H1 (cell line): Measurements from ENCODE around the gene SLX9. TPM values are rescaled to one million over a fixed set of nuclear protein-coding genes. Genes with fewer than 3 reads are reported as not detected.

Source experiments
- BACH1 ChIP-seq: IDR thresholded peaks from 2 replicates; pipeline ENCODE4 v1.6.1; 2012; ENCODE audit warnings: low read length, improper control_type of control experiment
- CBX5 ChIP-seq: fragments of 300-800, 300-1000 bp; sonication (generic); IDR thresholded peaks from 2 replicates; pipeline ENCODE4 v1.7.1; 2016; ENCODE audit warnings: antibody characterized with exemption, low read length, low read depth
- HDAC2 ChIP-seq, 2 experiments: fragments of 300-600 bp in 1 of 2; sonication (generic) in 1 of 2; IDR thresholded peaks; 2 replicates each; pipeline ENCODE4 v1.6.1; 2011 to 2012; ENCODE audit warnings: low read depth in 2 of 2, low read length in 2 of 2, mild to moderate bottlenecking in 2 of 2, moderate library complexity in 2 of 2, borderline replicate concordance in 1 of 2, inconsistent platforms in 1 of 2
- polyA plus RNA-seq, 7 experiments: library from polyadenylated mRNA; depleted of rRNA in 3 of 7; stranded (reverse) in 5 of 7; unstranded in 2 of 7; fragments of >200 nt in 5 of 7; fragments of 200-250 nt in 2 of 7; gene quantifications; 1 replicate in 5 of 7; 2 replicates in 1 of 7; 4 replicates in 1 of 7; pipeline versions ENCODE4 v1.2.1 to v1.2.3, GENCODE V29; 2011 to 2013; ENCODE audit warnings: missing spikeins in 2 of 7, mixed read lengths in 2 of 7
- total RNA-seq: library from RNA; stranded (reverse); fragmentation: NEBNext Ultra II Directional; extraction: Animal tissue kit (Norgen Biotek cat#: 25700); gene quantifications from 2 replicates; pipeline ENCODE4 v1.2.1, GENCODE V29; 2021
- TF ChIP-seq, protein P1 (sequence below): IDR thresholded peaks from 2 replicates; pipeline ENCODE4 v1.6.1; 2012; ENCODE audit warnings: inconsistent platforms
- TF ChIP-seq, protein P2 (sequence below), 3 experiments: IDR thresholded peaks; 1 replicate in 2 of 3; 2 replicates in 1 of 3; pipeline versions ENCODE4 v1.5.1 to v1.6.1; 2011; ENCODE audit warnings: low read length in 3 of 3, mild to moderate bottlenecking in 3 of 3, inconsistent platforms in 2 of 3, low read depth in 1 of 3, moderate library complexity in 1 of 3; ENCODE audit not compliant: insufficient read depth in 1 of 3; ENCODE audit errors: control extremely low read depth in 1 of 3

The SLX9 gene
- total and polyA plus RNA-seq, 2 of the 8 experiments (the other 6 are each of a cell fraction or from before 2014, with no cell fraction given): 17.7 to 57.3 TPM

DNA sequence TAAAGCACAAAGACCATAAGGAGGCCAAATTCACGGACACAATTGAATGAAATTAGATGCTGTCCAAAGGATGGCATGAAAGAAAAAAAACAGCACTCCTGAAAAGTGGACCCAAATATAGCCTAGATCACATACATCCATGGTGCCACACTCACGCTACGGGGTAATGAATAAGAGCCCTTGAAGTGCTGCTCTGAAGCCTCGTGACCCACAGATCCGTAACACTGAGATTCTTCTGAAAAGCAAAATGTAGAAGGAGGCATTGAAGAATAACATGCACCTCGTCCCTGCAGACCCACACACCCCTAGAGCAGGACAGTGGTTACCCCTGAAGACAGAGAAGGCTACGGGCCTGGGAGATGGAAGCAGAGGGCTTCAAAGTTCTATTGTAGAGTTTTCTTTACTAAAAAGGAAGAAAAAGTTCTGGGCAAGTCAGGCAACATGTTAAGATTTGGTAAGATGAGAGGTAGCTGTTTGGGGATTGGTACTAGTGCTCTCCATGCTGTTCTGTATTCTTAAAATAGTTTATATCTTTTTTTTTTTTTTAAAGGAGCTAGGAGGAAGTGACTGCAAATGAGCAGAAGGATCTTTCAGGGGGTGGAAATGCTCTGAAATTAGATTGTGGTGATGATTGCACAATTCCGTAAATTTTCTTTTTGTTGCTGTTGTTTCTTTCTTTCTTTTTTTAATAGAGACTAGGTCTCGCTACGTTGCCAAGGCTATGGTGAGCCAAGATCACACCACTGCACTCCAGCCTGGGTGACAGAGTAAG lies 15.0 kb upstream of the SLX9 start (continued):
- TF ChIP-seq HDAC2 (IDR thresholded peaks at IDR 0.05; ENCODE audit: borderline replicate concordance in 1 of 2, low read depth in 2 of 2, low read length in 2 of 2) (no peak), BACH1 (no peak), CBX5 (no peak)
- TF ChIP-seq, protein P1, sequence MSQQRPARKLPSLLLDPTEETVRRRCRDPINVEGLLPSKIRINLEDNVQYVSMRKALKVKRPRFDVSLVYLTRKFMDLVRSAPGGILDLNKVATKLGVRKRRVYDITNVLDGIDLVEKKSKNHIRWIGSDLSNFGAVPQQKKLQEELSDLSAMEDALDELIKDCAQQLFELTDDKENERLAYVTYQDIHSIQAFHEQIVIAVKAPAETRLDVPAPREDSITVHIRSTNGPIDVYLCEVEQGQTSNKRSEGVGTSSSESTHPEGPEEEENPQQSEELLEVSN: no peak
- TF ChIP-seq, protein P2, sequence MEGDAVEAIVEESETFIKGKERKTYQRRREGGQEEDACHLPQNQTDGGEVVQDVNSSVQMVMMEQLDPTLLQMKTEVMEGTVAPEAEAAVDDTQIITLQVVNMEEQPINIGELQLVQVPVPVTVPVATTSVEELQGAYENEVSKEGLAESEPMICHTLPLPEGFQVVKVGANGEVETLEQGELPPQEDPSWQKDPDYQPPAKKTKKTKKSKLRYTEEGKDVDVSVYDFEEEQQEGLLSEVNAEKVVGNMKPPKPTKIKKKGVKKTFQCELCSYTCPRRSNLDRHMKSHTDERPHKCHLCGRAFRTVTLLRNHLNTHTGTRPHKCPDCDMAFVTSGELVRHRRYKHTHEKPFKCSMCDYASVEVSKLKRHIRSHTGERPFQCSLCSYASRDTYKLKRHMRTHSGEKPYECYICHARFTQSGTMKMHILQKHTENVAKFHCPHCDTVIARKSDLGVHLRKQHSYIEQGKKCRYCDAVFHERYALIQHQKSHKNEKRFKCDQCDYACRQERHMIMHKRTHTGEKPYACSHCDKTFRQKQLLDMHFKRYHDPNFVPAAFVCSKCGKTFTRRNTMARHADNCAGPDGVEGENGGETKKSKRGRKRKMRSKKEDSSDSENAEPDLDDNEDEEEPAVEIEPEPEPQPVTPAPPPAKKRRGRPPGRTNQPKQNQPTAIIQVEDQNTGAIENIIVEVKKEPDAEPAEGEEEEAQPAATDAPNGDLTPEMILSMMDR (IDR thresholded peaks at IDR 0.05; ENCODE audit: control extremely low read depth in 1 of 3, insufficient read depth in 1 of 3, low read depth in 1 of 3, low read length in 3 of 3): no peak
